ENCODE measurements around the gene ANKRD49. TPM values are rescaled to one million over a fixed set of nuclear protein-coding genes. Genes with fewer than 3 reads are reported as not detected.

The ANKRD49 gene
- 38.0 and 40.7 TPM in 2 replicates for total RNA-seq (2013; cell fraction: nucleolus; rRNA removed)
- total RNA-seq (2014; rRNA removed) (19.8 and 25.8 TPM in 2 replicates), total RNA-seq (2014; rRNA removed; fragmentation: Illumina TruSeq; extraction: Trizol) (38.5 and 39.8 TPM in 2 replicates), total RNA-seq (2021) (19.2 and 19.8 TPM in 2 replicates), polyA plus RNA-seq (2011; rRNA removed) (45.9 and 62.2 TPM in 2 replicates), polyA plus RNA-seq (2014; fragmentation: Illumina TruSeq; extraction: Trizol) (46.6 and 59.9 TPM in 2 replicates), polyA plus RNA-seq (2014; fragmentation: Nextera tagmentation; extraction: Ambion mirVana) (10 to 100 TPM; 33.2 to 37.1 TPM), polyA plus RNA-seq (2014; rRNA removed) (18.4 and 22.3 TPM in 2 replicates), polyA plus RNA-seq (2016; fragmentation: Nextera tagmentation; extraction: Ambion mirVana) (10 to 100 TPM; 31.7 to 34.1 TPM), polyA minus RNA-seq (2011; rRNA and poly(A)+ RNA removed) (12.1 and 21.4 TPM in 2 replicates), Bru-seq, nascent RNA (percentile 94 among the genes with signal in this experiment), BruChase-seq, experiment 1, labeled RNA remaining after a 6-hour chase (percentile 84 among the genes with signal in this experiment), BruChase-seq, experiment 2, labeled RNA remaining after a 2-hour chase (percentile 95 among the genes with signal in this experiment)
- 16.7 TPM for polyA plus RNA-seq (2011; ENCODE audit: low read depth)
- 13.4 and 15.7 TPM in 2 replicates for polyA plus RNA-seq (2011; cell fraction: cytosol; rRNA removed)
- 30.1 and 42.6 TPM in 2 replicates for polyA plus RNA-seq (2011; cell fraction: nucleus; rRNA removed)
- polyA plus RNA-seq (2012), result 22.3 and 23.9 TPM in 2 replicates
- polyA minus RNA-seq (2011; cell fraction: cytosol; rRNA and poly(A)+ RNA removed), result 4.2 and 6.8 TPM in 2 replicates
- polyA minus RNA-seq (2011; cell fraction: nucleus; rRNA and poly(A)+ RNA removed), result 18.0 and 18.5 TPM in 2 replicates
- long read RNA-seq, experiment 1, transcript ANKRD49-210 (3 exons, 2,268 nt), result major isoform, 9 of 13 reads
- long read RNA-seq, experiment 1, partial matches to known transcripts, result 0 of 13 reads
- long read RNA-seq, experiment 1, other reads (novel, unspliced or antisense), result 3 of 13 reads
- long read RNA-seq, experiment 2, transcript ANKRD49-210 (3 exons, 2,268 nt), result major isoform, 81 of 107 reads
- long read RNA-seq, experiment 2, partial matches to known transcripts, result 0 of 107 reads
- long read RNA-seq, experiment 2, other reads (novel, unspliced or antisense), result 16 of 107 reads

- peak; percentile 96 for DNase-seq (ENCODE audit: low read depth, low spot score)
- BruUV-seq (replicated peaks), result TSS peak; percentile 66
- Histone ChIP-seq H2AFZ (ENCODE audit: control insufficient read depth, low read depth, low read length) (peak within 1 kb of the TSS; percentile 99), H3K79me2 (ENCODE audit: control insufficient read depth, insufficient read depth, low read length) (peaks cover 42% of the 10 kb centered on the region), H3K4me2 (ENCODE audit: control insufficient read depth, insufficient read depth) (peak within 1 kb of the TSS; percentile 77), H3K4me1 (ENCODE audit: control insufficient read depth, insufficient read depth, low read length) (peaks cover 3% of the 10 kb centered on the region; the same call in 1 of the 2 replicates), H3K9me3 (replicated peaks; ENCODE audit: control insufficient read depth, insufficient read depth, low read length) (no peaks in the 10 kb centered on the region; the same call in 2 of the 3 replicates), H4K20me1 (ENCODE audit: control insufficient read depth, insufficient read depth) (no peaks in the 10 kb centered on the region), H3K27me3 (replicated peaks in 1 of 2; ENCODE audit: control insufficient read depth in 2 of 2, insufficient read depth in 2 of 2, low read length in 1 of 2) (no peaks in the 10 kb centered on the region), H3K27ac (ENCODE audit: control insufficient read depth, insufficient read depth) (peak within 1 kb of the TSS; percentile 81), H3K4me3 (peak within 1 kb of the TSS; percentile 92), H3K36me3 (ENCODE audit: control insufficient read depth in 2 of 2, insufficient read depth in 2 of 2, low read length in 1 of 2) (peaks cover 0 to 21% of the 10 kb centered on the region in 2 experiments; a peak in 3 of 4 replicates), H3K9ac (ENCODE audit: control insufficient read depth, insufficient read depth, low read length) (peak within 1 kb of the TSS; percentile 99)
- in situ Hi-C loops (cut with MboI) (no loop called here), intact Hi-C loops (cut with micrococcal nuclease; ENCODE audit: unreplicated experiment) (loop anchor here (2.0 to 5.0 kb wide), 2 partner anchors 21 to 366 kb away; partner anchors contain the start of gene PANX1)
- FAIRE-seq, result peak; percentile 100
- under 1% methylated on average over 55 of the region's 55 CpGs for WGBS (ENCODE audit: insufficient coverage, insufficient replicate concordance, low lambda C conversion rate, missing lambda C conversion rate)
- ChIA-PET SMC1A (ENCODE audit: uncharacterized antibody, unreplicated experiment) (interaction anchor here (0.7 to 3.7 kb wide), 8 partner anchors 20 to 310 kb away, joined by 3 to 12 read pairs (median 3); no protein-coding TSS in a partner anchor), CTCF (interaction anchor here (0.8 to 2.1 kb wide), 8 partner anchors 12 to 598 kb away, joined by 3 to 9 read pairs (median 4); no protein-coding TSS in a partner anchor), POLR2A (interaction anchor here (1.3 kb wide), 1 partner anchor 24 kb away, joined by 6 read pairs; no protein-coding TSS in a partner anchor), RAD21 (ENCODE audit: unreplicated experiment) (interaction anchor here (0.7 to 2.7 kb wide), 10 partner anchors 20 to 309 kb away, joined by 3 to 12 read pairs (median 3); no protein-coding TSS in a partner anchor)
- ATAC-seq, result peak; percentile 99
- TF ChIP-seq SUZ12 (IDR thresholded peaks at IDR 0.05; ENCODE audit: unreplicated experiment) (no peak), POLR2AphosphoS5 (IDR thresholded peaks at IDR 0.05; ENCODE audit: low read length) (peak; percentile 79), SMARCA5 (IDR thresholded peaks at IDR 0.05) (no peak), RAD21 (IDR thresholded peaks at IDR 0.05; ENCODE audit: insufficient read depth, low read depth, low read length) (no peak), LARP7 (IDR thresholded peaks at IDR 0.05) (no peak), BRCA1 (IDR thresholded peaks at IDR 0.05; ENCODE audit: low read depth, low read length) (peak; percentile 67), RUNX3 (IDR thresholded peaks at IDR 0.05; ENCODE audit: low read length) (peak; percentile 17), NBN (IDR thresholded peaks at IDR 0.05) (peak; percentile 59; the same call in 1 of the 2 replicates), FOS (IDR thresholded peaks at IDR 0.05; ENCODE audit: borderline replicate concordance, extremely low read depth, insufficient read length) (peak; percentile 16), SUPT20H (IDR thresholded peaks at IDR 0.05; ENCODE audit: borderline replicate concordance, control insufficient read depth, low read depth, low read length) (no peak), MYC (IDR thresholded peaks at IDR 0.05; ENCODE audit: insufficient read depth, insufficient read length, insufficient replicate concordance, low read length, severe bottlenecking) (no peak), E2F4 (IDR thresholded peaks at IDR 0.05; ENCODE audit: low read depth, low read length) (peak; percentile 88), SMAD5 (IDR thresholded peaks at IDR 0.05; ENCODE audit: low read depth) (peak; percentile 22; the same call in 1 of the 2 replicates), MAX (IDR thresholded peaks at IDR 0.05; ENCODE audit: low read depth, low read length) (no peak), ESRRA (IDR thresholded peaks at IDR 0.05; ENCODE audit: low read length) (no peak), STAT3 (IDR thresholded peaks at IDR 0.05; ENCODE audit: low read depth, low read length) (no peak), EED (IDR thresholded peaks at IDR 0.05; ENCODE audit: low read depth) (no peak), ZNF384 (IDR thresholded peaks at IDR 0.05; ENCODE audit: borderline replicate concordance, low read depth, low read length) (no peak), HDAC6 (IDR thresholded peaks at IDR 0.05; ENCODE audit: unreplicated experiment) (no peak)
Observed at GRCh38 chr11:94493281-94494125, at the start of gene ANKRD49, which contains the start of gene MRE11. Gene ANKRD49, plus strand, starts transcription at chr11:94493984. Its CDS starts 2,710 bp downstream, at chr11:94496694. Gene MRE11, minus strand, starts transcription at chr11:94493844. Its CDS starts 1,043 bp downstream, at chr11:94492801.

Data from GM12878 (cell line).